ENCODE measurements around the gene UBE2B. TPM values are rescaled to one million over a fixed set of nuclear protein-coding genes. Genes with fewer than 3 reads are reported as not detected.
"Not testable (repeated sequence)": the region's sequence is repeated elsewhere in the genome, so short reads cannot be mapped to it uniquely, and the experiment has no call there.

UBE2B gene
- total RNA-seq, 1 donor from 2014 or later = 69.1 TPM

- no peak for TF ChIP-seq CTCF (IDR thresholded peaks at IDR 0.05; ENCODE audit: unreplicated experiment)
- peaks cover 6% of the 10 kb centered on the region for H3K9me3 Mint-ChIP-seq
- no peak overlapping the region for H3K4me3 Mint-ChIP-seq
- no peaks in the 10 kb centered on the region for H3K4me1 Mint-ChIP-seq
- DNase-seq (ENCODE audit: low spot score in 2 of 2, unreplicated experiment in 2 of 2) = no peak
- H3K27ac Mint-ChIP-seq = no peak overlapping the region
- H3K36me3 Mint-ChIP-seq = no peaks in the 10 kb centered on the region
- no peaks in the 10 kb centered on the region for H3K27me3 Mint-ChIP-seq (ENCODE audit: low read depth)
Measured at GRCh38 chr5:134417707-134418106, 46.3 kb downstream of the UBE2B start.

GRCh38 chr5:134418958-134419357 lies 47.6 kb downstream of the UBE2B start:
- TF ChIP-seq CTCF (IDR thresholded peaks at IDR 0.05; ENCODE audit: unreplicated experiment) = no peak
- no peaks in the 10 kb centered on the region for H3K4me1 Mint-ChIP-seq
- H3K36me3 Mint-ChIP-seq = no peaks in the 10 kb centered on the region
- H3K27ac Mint-ChIP-seq = no peak overlapping the region
- DNase-seq (ENCODE audit: low spot score in 2 of 2, unreplicated experiment in 2 of 2) = no peak
- no peak overlapping the region for H3K4me3 Mint-ChIP-seq
- H3K27me3 Mint-ChIP-seq (ENCODE audit: low read depth) = no peaks in the 10 kb centered on the region
- peaks cover 6% of the 10 kb centered on the region for H3K9me3 Mint-ChIP-seq

GRCh38 chr5:134420343-134420742 lies 49.0 kb downstream of the UBE2B start:
- Mint-ChIP-seq H3K4me1 (no peaks in the 10 kb centered on the region), H3K27ac (no peak overlapping the region), H3K36me3 (no peaks in the 10 kb centered on the region), H3K4me3 (no peak overlapping the region), H3K9me3 (peaks cover 6% of the 10 kb centered on the region), H3K27me3 (ENCODE audit: low read depth) (no peaks in the 10 kb centered on the region)
- no peak for TF ChIP-seq CTCF (IDR thresholded peaks at IDR 0.05; ENCODE audit: unreplicated experiment)
- no peak for DNase-seq (ENCODE audit: low spot score in 2 of 2, unreplicated experiment in 2 of 2)

- H3K4me1 Mint-ChIP-seq; H3K27me3 Mint-ChIP-seq (ENCODE audit: low read depth); DNase-seq (ENCODE audit: low spot score in 2 of 2, unreplicated experiment in 2 of 2); H3K27ac Mint-ChIP-seq; H3K36me3 Mint-ChIP-seq; H3K4me3 Mint-ChIP-seq; H3K9me3 Mint-ChIP-seq: not testable (repeated sequence)
Measured at GRCh38 chr5:134421038-134421437, 49.7 kb downstream of the UBE2B start.

- Mint-ChIP-seq H3K4me1 (no peaks in the 10 kb centered on the region), H3K27ac (no peak overlapping the region), H3K4me3 (no peak overlapping the region), H3K36me3 (no peaks in the 10 kb centered on the region), H3K9me3 (peaks cover 6% of the 10 kb centered on the region), H3K27me3 (ENCODE audit: low read depth) (no peaks in the 10 kb centered on the region)
- no peak for TF ChIP-seq CTCF (IDR thresholded peaks at IDR 0.05; ENCODE audit: unreplicated experiment)
- DNase-seq (ENCODE audit: low spot score in 2 of 2, unreplicated experiment in 2 of 2) = no peak
Measured at GRCh38 chr5:134422791-134423365, 51.5 kb downstream of the UBE2B start.

- H3K4me3 Mint-ChIP-seq = no peak overlapping the region
- H3K27ac Mint-ChIP-seq = no peak overlapping the region
- H3K27me3 Mint-ChIP-seq (ENCODE audit: low read depth) = no peaks in the 10 kb centered on the region
- no peak for DNase-seq (ENCODE audit: low spot score in 2 of 2, unreplicated experiment in 2 of 2)
- no peaks in the 10 kb centered on the region for H3K36me3 Mint-ChIP-seq
- H3K4me1 Mint-ChIP-seq = no peaks in the 10 kb centered on the region
- TF ChIP-seq CTCF (IDR thresholded peaks at IDR 0.05; ENCODE audit: unreplicated experiment) = no peak
- peaks cover 6% of the 10 kb centered on the region for H3K9me3 Mint-ChIP-seq
Measured at GRCh38 chr5:134423376-134423775, 52.0 kb downstream of the UBE2B start.

Measured in mesothelial cell of epicardium (in vitro differentiated cells).